PC-3 (cell line): Measurements from ENCODE around the gene CBX1. TPM values are rescaled to one million over a fixed set of nuclear protein-coding genes. Genes with fewer than 3 reads are reported as not detected.

Experiments
- ATAC-seq: fragments of 200-7000 bp; cut with Tn5 transposase; 2 replicates; pipeline ENCODE4 v1.9.1; 2020; ENCODE audit warnings: mild to moderate bottlenecking, moderate library complexity
- BruUV-seq: library from RNA; stranded (reverse); fragments of 400-500 nt; replicated peaks from 2 replicates; lab custom pipeline; 2021; lab: Mats Ljungman, UMichigan
- CTCF ChIA-PET: fragments of 300-600 bp; sonication (Branson Sonifier 250); formaldehyde crosslinking; loops from one replicate; lab custom pipeline; 2022; ENCODE audit warnings: antibody characterized with exemption; lab: Charles Lee
- POLR2A ChIA-PET: fragments of 300-600 bp; sonication (Branson Sonifier 250); formaldehyde crosslinking; loops from one replicate; lab custom pipeline; 2022; ENCODE audit warnings: antibody characterized with exemption; ENCODE audit not compliant: unreplicated experiment; lab: Charles Lee
- DNase-seq: peaks from one replicate; pipeline ENCODE4 v3.0.0-alpha.2; 2015
- H2AFZ ChIP-seq: fragments of 300-600 bp; sonication (generic); 2 replicates; pipeline ENCODE4 v1.6.0; 2016; ENCODE audit warnings: antibody characterized with exemption, low read length
- H3F3A ChIP-seq: fragments of 300-600 bp; sonication (generic); one replicate; pipeline ENCODE4 v1.6.0; 2017; ENCODE audit warnings: antibody characterized with exemption, low read length, control low read depth, mild to moderate bottlenecking; ENCODE audit not compliant: unreplicated experiment
- H3K27ac ChIP-seq: fragments of 300-600 bp; sonication (generic); 2 replicates; pipeline ENCODE4 v1.5.1; 2016; ENCODE audit warnings: mild to moderate bottlenecking, low read length
- H3K27me3 ChIP-seq: fragments of 300-600 bp; sonication (generic); 2 replicates; pipeline ENCODE4 v1.6.1; 2016; ENCODE audit warnings: low read length, mixed read lengths
- H3K36me3 ChIP-seq: fragments of 300-600 bp; sonication (generic); 2 replicates; pipeline ENCODE4 v1.6.1; 2016; ENCODE audit warnings: low read depth, mixed run types, low read length, mixed read lengths
- H3K4me1 ChIP-seq: fragments of 300-600 bp; sonication (generic); 2 replicates; pipeline ENCODE4 v1.5.1; 2016; ENCODE audit warnings: low read length; ENCODE audit not compliant: insufficient read depth
- H3K4me2 ChIP-seq: fragments of 300-600 bp; sonication (generic); 2 replicates; pipeline ENCODE4 v1.6.0; 2016; ENCODE audit warnings: low read length
- H3K4me3 ChIP-seq: fragments of 300-600 bp; sonication (generic); 2 replicates; pipeline ENCODE4 v1.5.1; 2016; ENCODE audit warnings: mild to moderate bottlenecking, low read length, mixed read lengths
- H3K79me2 ChIP-seq: fragments of 300-600 bp; sonication (generic); 2 replicates; pipeline ENCODE4 v1.6.1; 2017; ENCODE audit warnings: low read length, mixed read lengths
- H3K9ac ChIP-seq: fragments of 300-600 bp; sonication (generic); 2 replicates; pipeline ENCODE4 v1.6.0; 2016; ENCODE audit warnings: mild to moderate bottlenecking, low read length
- H3K9me2 ChIP-seq: fragments of 300-600 bp; sonication (generic); replicated peaks from 2 replicates; pipeline ENCODE4 v1.6.1; 2016; ENCODE audit warnings: mixed run types, low read length, mixed read lengths
- H3K9me3 ChIP-seq: fragments of 300-600 bp; sonication (generic); 2 replicates; pipeline ENCODE4 v1.6.1; 2016; ENCODE audit warnings: low read length, mixed read lengths
- H4K20me1 ChIP-seq: fragments of 300-600 bp; sonication (generic); 2 replicates; pipeline ENCODE4 v1.6.1; 2016; ENCODE audit warnings: low read length, mixed read lengths
- CTCF ChIP-seq: fragments of 300-600 bp; sonication (generic); conservative IDR thresholded peaks from 2 replicates; pipeline ENCODE4 v1.5.1; 2017; ENCODE audit warnings: antibody characterized with exemption, low read depth, mild to moderate bottlenecking, low read length
- EZH2 ChIP-seq: fragments of 300-600 bp; sonication (generic); IDR thresholded peaks from one replicate; pipeline ENCODE4 v1.6.1; 2017; ENCODE audit warnings: antibody characterized with exemption, mild to moderate bottlenecking, low read length; ENCODE audit not compliant: unreplicated experiment
- EZH2phosphoT487 ChIP-seq: fragments of 300-600 bp; sonication (generic); IDR thresholded peaks from 2 replicates; pipeline ENCODE4 v1.6.1; 2018; ENCODE audit warnings: mild to moderate bottlenecking, antibody characterized with exemption, low read length, borderline replicate concordance
- intact Hi-C: fragments of 100-400 bp; cut with micrococcal nuclease; formaldehyde crosslinking; loops from 2 replicates; pipeline ENCODE4 v1.9.0; 2023
- total RNA-seq: library from RNA; depleted of rRNA; stranded (reverse); fragments of >200 nt; gene quantifications from 2 replicates; pipeline ENCODE4 v1.2.3, GENCODE V29; 2014

CBX1 gene
- total RNA-seq, 1 experiment from 2014 or later: 119 TPM

GRCh38 chr17:48043176-48043575 is 58.1 kb downstream of the CBX1 start:
- no peaks in the 10 kb centered on the region for H3K9me3 ChIP-seq
- ChIA-PET POLR2A (no interaction called here), CTCF (interaction anchor here (0.7 to 0.9 kb wide), 2 partner anchors 18 to 32 kb away, joined by 3 to 4 read pairs; no protein-coding TSS in a partner anchor)
- no peak for ATAC-seq
- no peaks in the 10 kb centered on the region for H3F3A ChIP-seq
- DNase-seq: peak; percentile 40
- H3K9me2 ChIP-seq: no peaks in the 10 kb centered on the region
- H3K27me3 ChIP-seq: peaks cover 5% of the 10 kb centered on the region
- no peaks in the 10 kb centered on the region for H3K36me3 ChIP-seq
- intact Hi-C loops: no loop called here
- H3K9ac ChIP-seq: no peak overlapping the region
- TF ChIP-seq EZH2: no peak
- TF ChIP-seq EZH2phosphoT487: no peak
- no peak for TF ChIP-seq CTCF
- peaks cover 8% of the 10 kb centered on the region for H3K79me2 ChIP-seq
- H2AFZ ChIP-seq: no peak overlapping the region
- H3K4me1 ChIP-seq: peaks cover 25% of the 10 kb centered on the region
- no peak overlapping the region for H3K4me3 ChIP-seq
- no peaks in the 10 kb centered on the region for H4K20me1 ChIP-seq
- H3K4me2 ChIP-seq: no peak overlapping the region
- BruUV-seq: no TSS peak
- no peak overlapping the region for H3K27ac ChIP-seq

- no peaks in the 10 kb centered on the region for H3K36me3 ChIP-seq
- H3K27ac ChIP-seq: no peak overlapping the region
- H4K20me1 ChIP-seq: no peaks in the 10 kb centered on the region
- no peaks in the 10 kb centered on the region for H3F3A ChIP-seq
- H3K4me3 ChIP-seq: no peak overlapping the region
- POLR2A ChIA-PET: no interaction called here
- no peaks in the 10 kb centered on the region for H3K4me1 ChIP-seq
- DNase-seq (no peak), ATAC-seq (no peak)
- BruUV-seq: no TSS peak
- TF ChIP-seq EZH2phosphoT487 (no peak), EZH2 (no peak), CTCF (no peak)
- no peaks in the 10 kb centered on the region for H3K79me2 ChIP-seq
- CTCF ChIA-PET: interaction anchor here (0.5 to 0.6 kb wide), 2 partner anchors 13 to 92 kb away, joined by 3 read pairs; no protein-coding TSS in a partner anchor
- no peak overlapping the region for H2AFZ ChIP-seq
- no peak overlapping the region for H3K4me2 ChIP-seq
- H3K9me3 ChIP-seq: no peaks in the 10 kb centered on the region
- intact Hi-C loops: no loop called here
- H3K9ac ChIP-seq: no peak overlapping the region
- peaks cover 9% of the 10 kb centered on the region for H3K27me3 ChIP-seq
- H3K9me2 ChIP-seq: no peaks in the 10 kb centered on the region
These were observed 62.6 kb downstream of the CBX1 start for GRCh38 chr17:48038687-48039086.

- H3K9ac ChIP-seq: no peak overlapping the region
- no peaks in the 10 kb centered on the region for H3K9me3 ChIP-seq
- H3K36me3 ChIP-seq: no peaks in the 10 kb centered on the region
- H3K4me1 ChIP-seq: no peaks in the 10 kb centered on the region
- peak; percentile 29 for ATAC-seq
- H3K27me3 ChIP-seq: peaks cover 9% of the 10 kb centered on the region
- no peak for TF ChIP-seq CTCF
- no peak for TF ChIP-seq EZH2phosphoT487
- no peak for TF ChIP-seq EZH2
- intact Hi-C loops: no loop called here
- peak overlapping the region; percentile 52 for H3K4me2 ChIP-seq
- H3K79me2 ChIP-seq: no peaks in the 10 kb centered on the region
- no peaks in the 10 kb centered on the region for H4K20me1 ChIP-seq
- H2AFZ ChIP-seq: peak overlapping the region; percentile 61; the same call in 1 of the 2 replicates
- H3K27ac ChIP-seq: no peak overlapping the region
- no peaks in the 10 kb centered on the region for H3K9me2 ChIP-seq
- BruUV-seq: no TSS peak
- ChIA-PET CTCF (no interaction called here), POLR2A (no interaction called here)
- no peaks in the 10 kb centered on the region for H3F3A ChIP-seq
- no peak for DNase-seq
- peak overlapping the region; percentile 37; the same call in 1 of the 2 replicates for H3K4me3 ChIP-seq
These were observed 63.4 kb downstream of the CBX1 start for GRCh38 chr17:48037838-48038323.
